IMR-90 (cell line): ENCODE results near the gene F5. TPM values are rescaled to one million over a fixed set of nuclear protein-coding genes. Genes with fewer than 3 reads are reported as not detected.

Experiments
- ATAC-seq: fragments of 200-7000 bp; cut with Tn5 transposase; 2 replicates; pipeline ENCODE4 v1.9.1; 2020; ENCODE audit warnings: low read depth, mild to moderate bottlenecking, moderate library complexity
- BruUV-seq: library from RNA; stranded (reverse); fragments of 400-500 nt; replicated peaks from 2 replicates; lab custom pipeline; 2021; lab: Mats Ljungman, UMichigan
- CTCF ChIA-PET: fragments of 300-600 bp; formaldehyde crosslinking; extraction: SDS; loops from one replicate; lab custom pipeline; 2021; ENCODE audit warnings: antibody characterized with exemption; lab: Yijun Ruan, JAX
- POLR2A ChIA-PET: fragments of 300-600 bp; sonication (Branson Sonifier 250); formaldehyde crosslinking; loops from one replicate; lab custom pipeline; 2022; ENCODE audit warnings: antibody characterized with exemption; ENCODE audit not compliant: unreplicated experiment; lab: Charles Lee
- DNase-seq: peaks from one replicate; pipeline ENCODE4 v3.0.0; 2013
- H2AFZ ChIP-seq: replicated peaks from 2 replicates; pipeline ENCODE3; 2013; ENCODE audit warnings: low read length, mild to moderate bottlenecking; ENCODE audit not compliant: poor library complexity
- H2AK5ac ChIP-seq: 2 replicates; pipeline ENCODE4 v1.6.1; 2013; ENCODE audit warnings: low read depth, low read length, inconsistent platforms
- H2AK9ac ChIP-seq: replicated peaks from 2 replicates; pipeline ENCODE3; 2013; ENCODE audit warnings: mild to moderate bottlenecking, low read depth, low read length, moderate library complexity; ENCODE audit not compliant: poor library complexity
- H2BK120ac ChIP-seq: 2 replicates; pipeline ENCODE4 v1.6.1; 2013; ENCODE audit warnings: low read depth, low read length, inconsistent platforms
- H2BK15ac ChIP-seq: 3 replicates; pipeline ENCODE4 v1.6.1; 2013; ENCODE audit warnings: low read depth, low read length, inconsistent platforms
- H2BK20ac ChIP-seq: 2 replicates; pipeline ENCODE4 v1.6.1; 2013; ENCODE audit warnings: low read depth, mild to moderate bottlenecking, inconsistent platforms, low read length, moderate library complexity
- H2BK5ac ChIP-seq: 2 replicates; pipeline ENCODE4 v1.6.1; 2013; ENCODE audit warnings: mild to moderate bottlenecking, low read depth, low read length, inconsistent platforms; ENCODE audit not compliant: poor library complexity, severe bottlenecking
- H3K14ac ChIP-seq: replicated peaks from 2 replicates; pipeline ENCODE4 v1.6.1; 2013; ENCODE audit warnings: low read depth, low read length, inconsistent platforms
- H3K18ac ChIP-seq: 2 replicates; pipeline ENCODE4 v1.6.1; 2013; ENCODE audit warnings: low read depth, low read length, control low read depth
- H3K23ac ChIP-seq: 2 replicates; pipeline ENCODE4 v1.6.1; 2013; ENCODE audit warnings: low read depth, low read length, inconsistent platforms
- H3K27ac ChIP-seq: 2 replicates; pipeline ENCODE4 v1.5.1; 2013; ENCODE audit warnings: mild to moderate bottlenecking, control low read depth, low read length; ENCODE audit not compliant: insufficient read depth
- H3K27me3 ChIP-seq: 2 replicates; pipeline ENCODE4 v1.6.1; 2013; ENCODE audit warnings: low read length; ENCODE audit not compliant: control insufficient read depth, insufficient read depth
- H3K36me3 ChIP-seq: 2 replicates; pipeline ENCODE4 v1.6.1; 2013; ENCODE audit warnings: low read length, mixed read lengths; ENCODE audit not compliant: control insufficient read depth, insufficient read depth
- H3K4ac ChIP-seq: 2 replicates; pipeline ENCODE4 v1.6.1; 2013; ENCODE audit warnings: low read depth, low read length, inconsistent platforms
- H3K4me1 ChIP-seq: 2 replicates; pipeline ENCODE4 v1.6.1; 2013; ENCODE audit warnings: low read length, mixed read lengths; ENCODE audit not compliant: control insufficient read depth, insufficient read depth
- H3K4me2 ChIP-seq: 2 replicates; pipeline ENCODE4 v1.6.1; 2013; ENCODE audit warnings: low read depth, mild to moderate bottlenecking, control low read depth, low read length, moderate library complexity
- H3K4me3 ChIP-seq: 2 replicates; pipeline ENCODE4 v1.5.1; 2013; ENCODE audit warnings: low read depth, mild to moderate bottlenecking, control low read depth, low read length, moderate library complexity; ENCODE audit not compliant: insufficient read depth
- H3K56ac ChIP-seq: 2 replicates; pipeline ENCODE4 v1.6.1; 2013; ENCODE audit warnings: low read length, inconsistent platforms; ENCODE audit not compliant: insufficient read depth; ENCODE audit errors: extremely low read depth
- H3K79me1 ChIP-seq, 2 experiments: 2 replicates each; pipeline ENCODE4 v1.6.1; 2013; ENCODE audit warnings: low read length in 2 of 2, inconsistent platforms in 1 of 2, low read depth in 1 of 2
- H3K9ac ChIP-seq: 2 replicates; pipeline ENCODE4 v1.6.1; 2013; ENCODE audit warnings: low read depth, low read length, control low read depth
- H3K9me1 ChIP-seq: 2 replicates; pipeline ENCODE4 v1.6.1; 2013; ENCODE audit warnings: low read length, inconsistent platforms; ENCODE audit not compliant: insufficient read depth
- H3K9me3 ChIP-seq: 2 replicates; pipeline ENCODE4 v1.6.1; 2013; ENCODE audit warnings: low read length; ENCODE audit not compliant: control insufficient read depth, insufficient read depth
- H4K20me1 ChIP-seq: 2 replicates; pipeline ENCODE4 v1.6.1; 2013; ENCODE audit warnings: low read length, inconsistent platforms; ENCODE audit not compliant: insufficient read depth
- H4K5ac ChIP-seq: 2 replicates; pipeline ENCODE4 v1.6.1; 2013; ENCODE audit warnings: mild to moderate bottlenecking, low read depth, low read length, control low read depth
- H4K8ac ChIP-seq, 2 experiments: 2 replicates each; pipeline ENCODE4 v1.6.1; 2013; ENCODE audit warnings: low read depth in 2 of 2, low read length in 2 of 2, control low read depth in 1 of 2, inconsistent platforms in 1 of 2
- H4K91ac ChIP-seq: 2 replicates; pipeline ENCODE4 v1.6.1; 2013; ENCODE audit warnings: low read depth, low read length, inconsistent platforms; ENCODE audit not compliant: insufficient read depth
- BHLHE40 ChIP-seq: fragments of 150-350 bp; IDR thresholded peaks from 2 replicates; pipeline ENCODE4 v1.6.1; 2016; ENCODE audit warnings: mild to moderate bottlenecking, low read depth, low read length
- CHD1 ChIP-seq: IDR thresholded peaks from 2 replicates; pipeline ENCODE4 v1.6.1; 2012; ENCODE audit warnings: low read depth, low read length, improper control_type of control experiment
- MAFK ChIP-seq: IDR thresholded peaks from 2 replicates; pipeline ENCODE4 v1.6.1; 2012; ENCODE audit warnings: low read depth, low read length, improper control_type of control experiment
- NFE2L2 ChIP-seq: fragments of 150-350 bp; IDR thresholded peaks from 2 replicates; pipeline ENCODE4 v1.6.1; 2016; ENCODE audit warnings: low read depth, mild to moderate bottlenecking, low read length
- RAD21 ChIP-seq: IDR thresholded peaks from 2 replicates; pipeline ENCODE4 v1.6.1; 2012; ENCODE audit warnings: low read length, improper control_type of control experiment
- RFX5 ChIP-seq: IDR thresholded peaks from 2 replicates; pipeline ENCODE4 v1.8.0; 2012; ENCODE audit warnings: low read depth, mild to moderate bottlenecking, low read length, moderate library complexity
- SMC3 ChIP-seq: fragments of 150-350 bp; IDR thresholded peaks from 2 replicates; pipeline ENCODE4 v1.6.1; 2016; ENCODE audit warnings: low read depth, mild to moderate bottlenecking, antibody characterized with exemption, low read length, moderate library complexity
- WGBS, 2 experiments: methylation state at CpG; one replicate each; pipeline versions ENCODE4 v1.1.5 to v1.1.7; 2013; ENCODE audit warnings: missing lambda C conversion rate in 2 of 2; ENCODE audit not compliant: insufficient read length in 1 of 2; ENCODE audit errors: extremely low coverage in 2 of 2; 5-methylcytosine and 5-hydroxymethylcytosine counted together
- dilution Hi-C: fragments of 300-500 bp; cut with HindIII; formaldehyde crosslinking; loops from one replicate; pipeline ENCODE4 v1.14.3; 2018; ENCODE audit warnings: low sequenced_read_pairs; ENCODE audit not compliant: unreplicated experiment
- in situ Hi-C: fragments of 300-500 bp; cut with MboI; formaldehyde crosslinking; loops from 3 replicates; pipeline ENCODE4 v1.14.3; 2019; ENCODE audit warnings: low sequenced_read_pairs, inconsistent platforms, mixed read lengths
- intact Hi-C: fragments of 100-400 bp; cut with micrococcal nuclease; formaldehyde crosslinking; loops from 2 replicates; pipeline ENCODE4 v1.10.0; 2022
- polyA plus RNA-seq, 3 experiments: library from polyadenylated mRNA; depleted of rRNA; stranded (reverse); fragments of >200 nt; gene quantifications; 2 replicates each; pipeline ENCODE4 v1.2.3, GENCODE V29; 2012; ENCODE audit warnings: low replicate concordance in 1 of 3
- total RNA-seq: library from RNA; depleted of rRNA; stranded (reverse); fragments of >200 nt; gene quantifications from 2 replicates; pipeline ENCODE4 v1.2.3, GENCODE V29; 2012
- TF ChIP-seq, protein P1 (sequence below): fragments of 150-350 bp; IDR thresholded peaks from 2 replicates; pipeline ENCODE4 v1.6.1; 2017; ENCODE audit warnings: mild to moderate bottlenecking, antibody characterized with exemption, low read length, low read depth

Gene F5
- total and polyA plus RNA-seq, 2 of the 4 experiments (the other 2 are of a cell fraction): not detected

DNA sequence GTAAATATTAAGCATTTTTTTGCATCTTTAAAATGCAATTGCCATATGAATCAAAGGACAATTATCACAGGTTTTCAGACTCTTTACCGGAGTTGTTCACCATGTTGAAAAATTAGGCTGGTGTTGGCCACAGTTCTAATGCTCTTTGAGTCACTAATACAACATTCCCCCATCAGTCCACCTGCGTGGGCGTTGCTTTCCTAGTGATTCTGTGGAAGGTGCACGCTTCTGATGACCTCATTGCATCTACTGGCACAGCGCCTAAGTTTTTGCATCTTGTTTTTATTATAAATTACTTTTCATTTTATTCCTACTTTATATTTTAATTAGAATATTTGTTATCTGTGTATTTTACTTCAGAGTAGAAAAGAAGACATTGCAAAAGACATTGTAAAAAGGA is 4.7 kb upstream of the F5 start:
- no peak overlapping the region for H3K27ac ChIP-seq
- H3K4me1 ChIP-seq: no peaks in the 10 kb centered on the region
- no peak overlapping the region for H3K23ac ChIP-seq
- no peak overlapping the region for H4K8ac ChIP-seq
- H2AFZ ChIP-seq: no peak overlapping the region
- H2BK15ac ChIP-seq: no peak overlapping the region
- POLR2A ChIA-PET: no interaction called here
- no peak for ATAC-seq
- H2BK5ac ChIP-seq: no peak overlapping the region
- H3K79me1 ChIP-seq: no peaks in the 10 kb centered on the region
- in situ Hi-C loops: no loop called here
- CTCF ChIA-PET: no interaction called here
- H3K56ac ChIP-seq: no peak overlapping the region
- H3K9ac ChIP-seq: no peak overlapping the region
- no peak overlapping the region for H2BK120ac ChIP-seq
- TF ChIP-seq BHLHE40: no peak
- TF ChIP-seq NFE2L2: no peak
- no peak for TF ChIP-seq MAFK
- TF ChIP-seq, protein P1, sequence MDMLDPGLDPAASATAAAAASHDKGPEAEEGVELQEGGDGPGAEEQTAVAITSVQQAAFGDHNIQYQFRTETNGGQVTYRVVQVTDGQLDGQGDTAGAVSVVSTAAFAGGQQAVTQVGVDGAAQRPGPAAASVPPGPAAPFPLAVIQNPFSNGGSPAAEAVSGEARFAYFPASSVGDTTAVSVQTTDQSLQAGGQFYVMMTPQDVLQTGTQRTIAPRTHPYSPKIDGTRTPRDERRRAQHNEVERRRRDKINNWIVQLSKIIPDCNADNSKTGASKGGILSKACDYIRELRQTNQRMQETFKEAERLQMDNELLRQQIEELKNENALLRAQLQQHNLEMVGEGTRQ: no peak
- TF ChIP-seq RAD21: no peak
- no peak for TF ChIP-seq SMC3
- no peak for TF ChIP-seq CHD1
- no peak for TF ChIP-seq RFX5
- H2AK5ac ChIP-seq: no peak overlapping the region
- no peak for DNase-seq
- H4K5ac ChIP-seq: no peak overlapping the region
- no CpG with 5 or more reads among the region's 5 CpGs for WGBS, 2 experiments
- intact Hi-C loops: no loop called here
- H3K9me1 ChIP-seq: no peaks in the 10 kb centered on the region
- H3K4me2 ChIP-seq: no peak overlapping the region
- no peak overlapping the region for H2BK20ac ChIP-seq
- no peak overlapping the region for H3K4me3 ChIP-seq
- H3K4ac ChIP-seq: no peak overlapping the region
- H3K36me3 ChIP-seq: no peaks in the 10 kb centered on the region
- no peaks in the 10 kb centered on the region for H3K9me3 ChIP-seq
- dilution Hi-C loops: no loop called here
- no peaks in the 10 kb centered on the region for H4K20me1 ChIP-seq
- BruUV-seq: no TSS peak
- no peak overlapping the region for H3K18ac ChIP-seq
- H3K27me3 ChIP-seq: peaks cover 3% of the 10 kb centered on the region; the same call in 1 of the 2 replicates
- no peak overlapping the region for H2AK9ac ChIP-seq
- H4K91ac ChIP-seq: no peak overlapping the region
- no peak overlapping the region for H3K14ac ChIP-seq
